Calu3 (cell line): ENCODE results near the gene CXCL6. TPM values are rescaled to one million over a fixed set of nuclear protein-coding genes. Genes with fewer than 3 reads are reported as not detected.

ENCODE experiments used
- BruUV-seq: library from RNA; stranded (reverse); fragments of 400-500 nt; replicated peaks from 2 replicates; lab custom pipeline; 2021; lab: Mats Ljungman, UMichigan
- CTCF ChIA-PET: fragments of 300-600 bp; sonication (Branson Sonifier 250); formaldehyde crosslinking; loops from one replicate; lab custom pipeline; 2022; ENCODE audit warnings: antibody characterized with exemption; lab: Charles Lee
- DNase-seq: peaks from one replicate; pipeline ENCODE4 v3.0.0; 2022
- H3K27ac Mint-ChIP-seq: one replicate; pipeline ENCODE4 v1.8.0; 2022; ENCODE audit warnings: mixed read lengths; ENCODE audit not compliant: unreplicated experiment
- H3K27me3 Mint-ChIP-seq: one replicate; pipeline ENCODE4 v1.8.0; 2022; ENCODE audit warnings: mixed read lengths; ENCODE audit not compliant: unreplicated experiment
- H3K36me3 Mint-ChIP-seq: one replicate; pipeline ENCODE4 v1.8.0; 2022; ENCODE audit warnings: mild to moderate bottlenecking, moderate library complexity, mixed read lengths; ENCODE audit not compliant: insufficient read depth, unreplicated experiment
- H3K4me1 Mint-ChIP-seq: one replicate; pipeline ENCODE4 v1.8.0; 2022; ENCODE audit warnings: mild to moderate bottlenecking, low read depth, mixed read lengths; ENCODE audit not compliant: unreplicated experiment
- H3K4me3 Mint-ChIP-seq: one replicate; pipeline ENCODE4 v1.8.0; 2022; ENCODE audit warnings: mild to moderate bottlenecking, low read depth, moderate library complexity, mixed read lengths; ENCODE audit not compliant: unreplicated experiment
- H3K9me3 Mint-ChIP-seq: one replicate; pipeline ENCODE4 v1.8.0; 2022; ENCODE audit warnings: low read depth, mixed read lengths; ENCODE audit not compliant: unreplicated experiment
- CTCF ChIP-seq: fragments of 200-600 bp; IDR thresholded peaks from one replicate; pipeline ENCODE4 v1.8.0; 2022; ENCODE audit warnings: antibody characterized with exemption; ENCODE audit not compliant: unreplicated experiment
- intact Hi-C: fragments of 100-400 bp; cut with micrococcal nuclease; formaldehyde crosslinking; loops from one replicate; pipeline ENCODE4 v1.10.0; 2022; ENCODE audit not compliant: unreplicated experiment
- total RNA-seq: library from RNA; stranded (reverse); gene quantifications from 2 replicates; pipeline ENCODE4 v1.2.3, GENCODE V29; 2022

CXCL6 gene
- total RNA-seq, 1 experiment from 2014 or later, result 91.0 TPM

- BruUV-seq, result no TSS peak
- H3K27ac Mint-ChIP-seq, result peak overlapping the region; percentile 68
- CTCF ChIA-PET, result no interaction called here
- H3K27me3 Mint-ChIP-seq, result no peaks in the 10 kb centered on the region
- H3K4me1 Mint-ChIP-seq, result peaks cover 30% of the 10 kb centered on the region
- peaks cover 2% of the 10 kb centered on the region for H3K9me3 Mint-ChIP-seq
- no peak for TF ChIP-seq CTCF
- peaks cover 28% of the 10 kb centered on the region for H3K36me3 Mint-ChIP-seq
- intact Hi-C loops, result loop anchor here (2.0 kb wide), 1 partner anchor 25 kb away; no protein-coding TSS in a partner anchor
- no peak for DNase-seq
- peak overlapping the region; percentile 64 for H3K4me3 Mint-ChIP-seq
Observed at GRCh38 chr4:73839715-73840114, 3.2 kb downstream of the CXCL6 start.

GRCh38 chr4:73841243-73841925, 4.9 kb downstream of the CXCL6 start:
- Mint-ChIP-seq H3K36me3 (peaks cover 27% of the 10 kb centered on the region), H3K4me3 (no peak overlapping the region), H3K4me1 (peaks cover 34% of the 10 kb centered on the region), H3K27me3 (no peaks in the 10 kb centered on the region), H3K9me3 (peaks cover 2% of the 10 kb centered on the region), H3K27ac (peak overlapping the region; percentile 56)
- no peak for DNase-seq
- TF ChIP-seq CTCF, result no peak
- BruUV-seq, result no TSS peak
- intact Hi-C loops, result no loop called here
- CTCF ChIA-PET, result interaction anchor here (0.7 kb wide), 2 partner anchors 10 to 57 kb away, joined by 4 to 6 read pairs; no protein-coding TSS in a partner anchor

GRCh38 chr4:73842696-73843095, 6.2 kb downstream of the CXCL6 start:
- no peak for TF ChIP-seq CTCF
- Mint-ChIP-seq H3K27me3 (no peaks in the 10 kb centered on the region), H3K4me3 (no peak overlapping the region), H3K4me1 (peaks cover 34% of the 10 kb centered on the region), H3K9me3 (peaks cover 2% of the 10 kb centered on the region), H3K27ac (peak overlapping the region; percentile 60), H3K36me3 (peaks cover 18% of the 10 kb centered on the region)
- intact Hi-C loops, result no loop called here
- no TSS peak for BruUV-seq
- no peak for DNase-seq
- CTCF ChIA-PET, result interaction anchor here (0.6 to 1.1 kb wide), 2 partner anchors 25 to 32 kb away, joined by 3 to 7 read pairs; no protein-coding TSS in a partner anchor

DNA sequence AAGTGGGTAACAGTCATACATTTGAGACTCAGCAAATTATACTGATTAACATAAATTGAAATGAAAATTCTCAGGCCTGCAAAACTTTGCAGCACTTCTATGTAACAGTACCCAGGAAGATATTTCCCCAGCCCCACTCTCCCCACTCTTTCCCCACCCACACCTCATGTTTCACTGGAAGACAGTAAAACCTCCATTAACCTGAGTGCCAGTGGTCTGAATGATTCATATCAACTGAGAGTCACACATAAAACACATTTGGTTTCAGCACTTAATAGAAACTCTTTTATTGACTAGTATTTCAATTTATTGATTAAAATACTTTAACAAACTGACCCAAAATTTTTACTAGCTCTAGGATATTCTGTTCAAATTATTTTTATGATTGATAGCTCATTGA, 6.9 kb downstream of the CXCL6 start:
- DNase-seq, result no peak
- TF ChIP-seq CTCF, result no peak
- Mint-ChIP-seq H3K36me3 (peaks cover 18% of the 10 kb centered on the region), H3K9me3 (peaks cover 2% of the 10 kb centered on the region), H3K4me1 (peaks cover 34% of the 10 kb centered on the region), H3K27me3 (no peaks in the 10 kb centered on the region), H3K27ac (no peak overlapping the region), H3K4me3 (no peak overlapping the region)
- intact Hi-C loops, result no loop called here
- CTCF ChIA-PET, result interaction anchor here (0.6 to 1.1 kb wide), 2 partner anchors 12 to 26 kb away, joined by 3 read pairs; no protein-coding TSS in a partner anchor
- BruUV-seq, result no TSS peak
